Stimulated activated naive CD8-positive, alpha-beta T cell treated with anti-CD3 and anti-CD28 coated beads, Interleukin-15, amount 100 ng/mL, for 72 hours (primary cell): ENCODE data around the gene PREPL.

Source experiments
- ATAC-seq: fragments of 150-1000 bp; cut with Tn5 transposase; 2 replicates; pipeline ENCODE4 v1.10.0; 2021; ENCODE audit warnings: mild to moderate bottlenecking, moderate library complexity
- DNase-seq, 2 donors: peaks; one replicate each; pipeline ENCODE4 v3.0.0; 2021 to 2022
- H3K27ac Mint-ChIP-seq, 2 donors: one replicate each; pipeline ENCODE4 v1.8.0; 2022; ENCODE audit warnings: mild to moderate bottlenecking in 2 of 2, mixed read lengths in 2 of 2, moderate library complexity in 2 of 2
- H3K27me3 Mint-ChIP-seq: one replicate; pipeline ENCODE4 v1.8.0; 2022; ENCODE audit warnings: mixed read lengths
- H3K4me1 Mint-ChIP-seq: one replicate; pipeline ENCODE4 v1.8.0; 2022; ENCODE audit warnings: mild to moderate bottlenecking, mixed read lengths
- H3K4me3 Mint-ChIP-seq, 2 donors: one replicate each; pipeline ENCODE4 v1.8.0; 2022; ENCODE audit warnings: mild to moderate bottlenecking in 2 of 2, mixed read lengths in 2 of 2, moderate library complexity in 1 of 2
- H3K9me3 Mint-ChIP-seq, 2 donors: one replicate each; pipeline ENCODE4 v1.8.0; 2022; ENCODE audit warnings: mixed read lengths in 2 of 2

The PREPL gene

DNA sequence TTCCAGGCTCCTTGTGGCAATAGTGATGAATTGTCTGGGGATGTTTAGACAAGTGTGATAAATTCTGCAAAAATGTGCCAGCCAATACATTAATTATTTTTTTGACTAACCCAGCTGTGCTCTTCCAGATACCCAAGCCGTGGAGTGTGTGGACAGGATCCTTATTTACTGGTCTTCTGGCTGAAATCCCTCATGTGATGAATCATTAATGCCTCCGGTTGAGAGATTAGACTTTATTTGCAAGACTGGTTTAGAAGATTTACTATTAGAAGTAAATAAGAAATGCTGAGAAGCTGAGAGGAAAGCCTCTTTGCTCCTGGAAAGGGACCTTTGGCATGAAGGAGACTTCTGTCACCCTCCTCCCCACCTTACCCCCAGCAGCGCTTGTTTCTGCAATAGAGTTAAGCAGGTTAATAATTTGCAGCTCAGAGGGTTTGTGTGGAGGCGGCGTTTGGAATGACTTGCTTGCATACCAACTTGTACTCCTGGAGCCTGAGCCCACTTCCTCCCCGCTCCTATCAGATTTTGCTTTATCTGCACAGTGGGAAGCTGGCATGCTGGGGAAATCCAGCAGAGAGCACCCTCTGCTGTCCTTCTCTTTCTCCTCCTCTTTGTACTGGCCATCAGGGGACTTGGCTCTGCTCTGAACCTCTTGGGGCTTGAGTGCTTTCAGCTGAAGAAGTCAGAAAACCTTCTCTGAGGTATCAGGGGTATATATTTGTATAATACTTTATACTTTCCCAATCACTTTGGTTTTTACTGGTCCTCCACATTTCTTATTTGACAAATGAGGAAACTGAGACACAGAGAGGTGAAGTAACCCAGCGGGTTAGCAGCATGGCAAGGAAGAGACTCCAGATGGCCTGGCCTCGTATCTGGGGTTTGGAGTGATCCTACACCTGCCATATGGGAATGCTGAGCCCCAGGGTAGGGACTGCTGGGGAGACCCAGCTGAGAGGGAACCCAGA, 69.7 kb downstream of the PREPL start:
- H3K27me3 Mint-ChIP-seq = no peaks in the 10 kb centered on the region
- no peak overlapping the region for H3K27ac Mint-ChIP-seq
- DNase-seq = peak in 1 of 2 donors; percentile 9
- peaks cover 8% of the 10 kb centered on the region for H3K4me1 Mint-ChIP-seq
- no peaks in the 10 kb centered on the region for H3K9me3 Mint-ChIP-seq
- no peak for ATAC-seq
- no peak overlapping the region for H3K4me3 Mint-ChIP-seq

DNA sequence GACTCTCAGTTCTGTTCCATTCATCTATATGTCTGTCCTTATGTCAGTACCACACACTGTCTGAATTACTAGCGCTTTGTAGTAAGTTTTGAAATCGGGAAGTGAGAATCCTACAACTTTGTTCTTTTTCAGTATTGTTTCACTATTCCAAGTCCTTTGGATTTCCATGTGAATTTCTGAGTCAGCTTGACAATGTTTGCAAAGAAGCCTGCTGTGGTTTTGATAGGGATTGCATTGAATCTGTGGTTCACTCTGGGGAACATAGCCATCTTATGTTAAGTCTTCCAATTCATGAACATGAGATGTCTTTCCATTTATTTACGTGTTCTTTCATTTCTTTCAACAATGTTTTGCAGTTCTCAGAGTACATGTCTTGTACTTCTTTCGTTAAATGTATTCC, 71.0 kb downstream of the PREPL start:
- Mint-ChIP-seq H3K27me3 (no peaks in the 10 kb centered on the region), H3K4me1 (no peaks in the 10 kb centered on the region), H3K27ac (no peak overlapping the region), H3K4me3 (no peak overlapping the region), H3K9me3 (no peaks in the 10 kb centered on the region)
- no peak for ATAC-seq
- no peak for DNase-seq

DNA sequence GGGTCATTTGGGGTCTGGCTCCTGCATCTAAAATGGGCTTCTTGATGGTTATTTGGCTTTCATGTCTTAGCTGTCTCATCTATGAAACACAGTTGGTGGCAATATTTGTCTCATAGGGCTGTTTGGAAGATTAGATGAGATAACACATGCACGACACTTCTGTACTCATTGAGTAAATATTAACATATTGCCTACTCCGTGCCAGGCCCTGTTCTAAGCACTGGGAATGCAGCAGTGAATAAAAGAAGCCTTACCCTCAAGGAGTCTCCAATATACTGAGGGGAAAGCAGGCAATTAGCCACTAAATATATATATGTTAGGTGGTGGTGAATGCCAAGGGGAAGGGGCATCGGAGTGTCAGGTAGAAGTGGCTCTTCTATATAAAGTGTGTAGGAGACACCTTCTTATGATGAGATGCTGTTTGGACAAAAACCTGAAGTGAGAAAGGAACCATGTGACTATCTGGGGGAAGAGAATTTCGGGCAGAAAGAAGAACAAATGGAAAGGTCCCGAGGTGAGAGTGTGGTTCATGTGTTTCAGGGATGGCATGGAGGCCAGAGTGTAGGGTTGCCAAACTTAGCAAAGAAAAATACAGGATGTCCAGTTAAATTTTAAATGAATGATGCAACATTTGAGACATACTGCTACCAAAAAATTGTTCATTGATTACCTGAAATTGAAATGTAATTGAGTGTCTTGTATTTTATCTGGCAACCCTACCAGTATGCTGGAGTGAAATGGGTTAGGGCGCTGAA, 74.2 kb downstream of the PREPL start:
- Mint-ChIP-seq H3K27me3 (no peaks in the 10 kb centered on the region), H3K4me3 (no peak overlapping the region), H3K9me3 (no peaks in the 10 kb centered on the region), H3K27ac (peak overlapping the region in 1 of 2 donors; percentile 1), H3K4me1 (no peaks in the 10 kb centered on the region)
- ATAC-seq = no peak
- no peak for DNase-seq

DNA sequence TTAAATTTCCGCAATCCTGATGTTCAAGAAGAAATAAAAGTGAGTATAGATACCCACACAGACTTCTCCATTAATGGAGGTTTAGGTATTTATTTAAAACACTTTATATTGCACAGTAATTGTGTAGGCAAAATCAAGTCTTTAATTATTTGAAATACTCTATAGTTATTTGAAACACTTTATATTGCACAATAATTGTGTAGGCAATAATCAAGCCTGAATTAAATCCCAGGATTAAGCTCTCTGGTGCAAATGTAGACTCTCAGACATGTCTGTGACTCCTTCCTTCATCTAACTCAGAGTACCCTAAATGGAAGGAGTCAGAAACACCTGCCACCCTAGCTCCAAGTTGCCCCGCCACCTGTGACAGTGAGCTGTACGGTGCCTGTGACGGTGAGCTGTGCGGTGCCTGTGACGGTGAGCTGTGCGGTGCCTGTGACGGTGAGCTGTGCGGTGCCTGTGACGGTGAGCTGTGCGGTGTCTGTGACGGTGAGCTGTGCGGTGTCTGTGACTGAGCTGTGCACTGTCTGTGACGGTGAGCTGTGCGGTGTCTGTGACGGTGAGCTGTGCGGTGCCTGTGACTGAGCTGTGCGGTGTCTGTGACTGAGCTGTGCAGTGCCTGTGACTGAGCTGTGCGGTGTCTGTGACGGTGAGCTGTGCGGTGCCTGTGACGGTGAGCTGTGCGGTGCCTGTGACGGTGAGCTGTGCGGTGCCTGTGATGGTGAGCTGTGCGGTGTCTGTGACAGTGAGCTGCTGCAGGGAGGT, 75.0 kb downstream of the PREPL start:
- no peaks in the 10 kb centered on the region for H3K27me3 Mint-ChIP-seq
- DNase-seq (no peak), ATAC-seq (no peak)
- H3K27ac Mint-ChIP-seq = no peak overlapping the region
- H3K4me1 Mint-ChIP-seq = no peaks in the 10 kb centered on the region
- H3K9me3 Mint-ChIP-seq = no peaks in the 10 kb centered on the region
- no peak overlapping the region for H3K4me3 Mint-ChIP-seq

DNA sequence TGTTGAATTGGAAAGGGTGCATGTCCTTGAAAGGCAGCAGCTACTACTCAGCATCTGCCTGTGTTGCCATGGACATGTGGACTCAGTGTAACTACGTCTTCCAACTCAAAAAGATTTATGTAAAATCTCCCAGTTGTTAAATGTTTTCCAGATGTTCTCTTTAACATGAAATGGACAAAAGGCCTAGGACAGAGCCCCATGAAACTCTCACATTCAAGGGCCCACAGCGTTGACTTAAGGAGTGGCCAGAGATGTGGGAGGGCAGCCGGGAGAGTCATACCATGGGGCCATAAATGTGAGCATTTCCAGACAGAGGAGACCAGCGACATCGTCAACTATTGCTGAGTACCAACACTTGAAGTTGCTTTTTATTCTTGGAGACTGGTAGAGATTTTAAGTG, 76.1 kb downstream of the PREPL start:
- ATAC-seq (no peak), DNase-seq (no peak)
- no peak overlapping the region for H3K4me3 Mint-ChIP-seq
- H3K27me3 Mint-ChIP-seq = no peaks in the 10 kb centered on the region
- no peak overlapping the region for H3K27ac Mint-ChIP-seq
- H3K4me1 Mint-ChIP-seq = no peaks in the 10 kb centered on the region
- H3K9me3 Mint-ChIP-seq = no peaks in the 10 kb centered on the region

DNA sequence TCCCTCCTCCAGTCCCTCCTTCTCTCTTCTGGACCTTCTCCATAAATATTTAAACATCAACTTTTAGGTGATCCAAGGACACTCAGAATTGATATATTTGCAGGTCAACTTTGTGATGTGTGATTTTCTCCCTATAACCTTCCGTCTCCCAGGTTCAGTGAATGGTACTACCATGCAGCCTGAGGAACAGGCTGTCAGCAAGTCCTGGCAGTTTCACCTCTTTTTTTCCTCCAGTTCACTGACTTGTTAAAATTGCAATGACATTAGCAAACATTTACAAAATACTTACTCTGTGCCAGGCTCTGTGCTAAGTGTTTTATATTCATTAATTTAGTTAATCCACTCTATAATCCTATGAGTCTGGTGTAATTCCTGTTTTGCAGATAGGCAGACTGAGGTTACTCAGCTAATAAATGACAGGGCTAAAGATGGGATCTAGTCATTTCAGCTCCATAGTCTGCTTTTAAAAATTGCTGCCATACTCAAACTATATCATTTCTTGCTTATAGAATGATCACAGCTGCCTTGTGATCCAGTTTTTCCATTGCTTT, 78.1 kb downstream of the PREPL start:
- H3K27ac Mint-ChIP-seq = peak overlapping the region in 1 of 2 donors; percentile 79
- H3K27me3 Mint-ChIP-seq = no peaks in the 10 kb centered on the region
- H3K4me3 Mint-ChIP-seq = no peak overlapping the region
- no peaks in the 10 kb centered on the region for H3K4me1 Mint-ChIP-seq
- ATAC-seq (no peak), DNase-seq (no peak)
- no peaks in the 10 kb centered on the region for H3K9me3 Mint-ChIP-seq

DNA sequence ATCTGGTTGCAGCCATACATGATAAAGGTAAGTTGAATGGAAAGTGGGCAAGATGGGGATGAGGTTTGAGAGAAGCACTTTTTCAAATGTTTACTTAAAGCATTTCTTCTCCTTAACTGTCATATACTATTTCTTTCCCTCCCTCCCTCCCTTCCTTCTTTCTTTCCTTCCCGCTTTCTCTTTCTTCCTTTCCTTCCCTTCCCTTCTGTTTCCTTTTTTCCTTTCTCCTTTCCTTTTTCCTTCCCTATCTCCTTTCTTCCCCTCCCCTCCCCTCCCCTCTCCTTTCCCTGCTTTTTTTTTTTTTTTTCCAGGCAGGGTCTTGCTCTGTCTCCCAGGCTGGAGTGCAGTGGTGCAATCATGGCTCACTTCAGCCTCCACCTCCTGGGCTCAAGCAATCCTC, 80.4 kb downstream of the PREPL start:
- no peak for ATAC-seq
- Mint-ChIP-seq H3K9me3 (no peaks in the 10 kb centered on the region), H3K27me3 (no peaks in the 10 kb centered on the region), H3K4me3 (no peak overlapping the region), H3K4me1 (no peaks in the 10 kb centered on the region), H3K27ac (no peak overlapping the region)
- DNase-seq = no peak

DNA sequence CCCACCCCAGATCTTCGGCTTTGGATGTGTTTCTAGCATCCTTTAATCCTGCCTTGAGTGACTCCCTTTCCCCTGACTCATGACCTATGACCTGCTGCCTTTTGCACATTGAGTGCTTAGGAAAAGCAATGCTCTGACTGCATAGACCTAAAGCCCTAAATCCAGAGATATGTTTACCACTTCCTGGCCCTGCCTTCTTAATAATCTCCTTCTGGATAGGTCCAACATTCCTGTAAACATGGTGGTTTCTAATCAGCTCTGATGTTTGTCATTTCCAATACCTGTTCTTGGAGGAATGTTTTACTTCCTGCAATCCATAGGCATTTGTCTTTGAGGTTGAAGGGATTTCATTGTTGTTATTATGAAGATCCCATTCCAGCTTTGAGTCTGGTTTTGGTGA, 83.8 kb downstream of the PREPL start:
- Mint-ChIP-seq H3K4me1 (no peaks in the 10 kb centered on the region), H3K27me3 (no peaks in the 10 kb centered on the region), H3K27ac (no peak overlapping the region), H3K9me3 (no peaks in the 10 kb centered on the region), H3K4me3 (no peak overlapping the region)
- DNase-seq (no peak), ATAC-seq (no peak)

DNA sequence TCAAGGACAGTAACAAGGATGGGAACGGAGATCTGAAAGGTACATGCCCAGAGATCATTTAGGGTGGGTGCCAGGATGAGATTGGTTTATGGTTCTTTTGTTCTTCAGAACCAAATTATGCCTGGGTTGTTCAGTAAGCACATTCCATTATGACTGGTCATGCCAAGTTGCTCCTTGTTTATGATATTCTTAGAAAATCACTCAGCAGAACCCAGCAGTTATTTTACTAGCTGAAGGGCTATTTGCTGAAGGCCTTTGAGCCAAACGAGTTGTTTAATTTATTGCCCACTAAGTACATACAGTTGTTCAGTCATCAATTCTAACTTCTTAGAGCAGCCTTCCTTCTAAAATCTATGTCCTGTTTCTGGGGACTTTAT, 85.4 kb downstream of the PREPL start:
- no peak overlapping the region for H3K4me3 Mint-ChIP-seq
- H3K27me3 Mint-ChIP-seq = no peaks in the 10 kb centered on the region
- DNase-seq (no peak), ATAC-seq (no peak)
- H3K9me3 Mint-ChIP-seq = no peaks in the 10 kb centered on the region
- no peaks in the 10 kb centered on the region for H3K4me1 Mint-ChIP-seq
- no peak overlapping the region for H3K27ac Mint-ChIP-seq

DNA sequence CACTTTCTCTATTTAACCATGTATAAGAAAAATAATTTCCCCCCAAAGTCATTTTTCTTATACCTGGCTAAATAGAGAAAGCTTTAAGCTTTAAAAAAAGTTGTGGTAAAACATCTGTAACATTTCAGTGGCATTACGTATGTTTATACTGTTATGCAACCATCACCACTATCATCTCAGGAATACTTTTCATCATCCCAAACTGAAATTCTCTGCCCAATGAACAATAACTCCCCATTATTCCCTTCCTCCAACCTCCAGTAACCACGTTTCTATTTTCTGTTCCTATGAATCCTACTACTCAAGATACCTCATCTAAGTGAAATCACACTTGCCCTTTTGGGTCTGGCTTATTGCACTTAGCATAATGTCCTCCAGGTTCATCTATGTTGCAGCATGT, 87.7 kb downstream of the PREPL start:
- ATAC-seq (no peak), DNase-seq (no peak)
- Mint-ChIP-seq H3K9me3 (peaks cover 0 to 6% of the 10 kb centered on the region in 2 donors), H3K27ac (no peak overlapping the region), H3K4me3 (no peak overlapping the region), H3K27me3 (no peaks in the 10 kb centered on the region), H3K4me1 (no peaks in the 10 kb centered on the region)

DNA sequence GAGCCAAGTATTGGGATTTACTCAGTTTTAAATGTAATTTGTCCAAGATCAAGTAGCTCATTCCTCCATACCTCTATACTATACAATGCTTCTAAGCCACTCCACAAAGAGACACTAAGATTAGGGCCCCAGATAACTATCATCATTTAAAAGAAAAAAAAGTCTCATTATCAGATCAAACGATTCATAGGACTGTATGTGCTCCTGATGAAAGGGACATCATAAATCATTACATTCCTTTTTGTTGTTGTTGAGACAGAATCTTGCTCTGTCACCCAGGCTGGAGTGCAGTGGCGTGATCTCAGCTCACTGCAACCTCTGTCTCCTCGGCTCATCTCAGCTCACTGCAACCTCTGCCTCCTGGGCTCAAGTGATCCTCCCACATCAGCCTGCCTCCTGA, 88.2 kb downstream of the PREPL start:
- Mint-ChIP-seq H3K4me3 (no peak overlapping the region), H3K27me3 (no peaks in the 10 kb centered on the region), H3K27ac (no peak overlapping the region), H3K9me3 (peaks cover 0 to 6% of the 10 kb centered on the region in 2 donors), H3K4me1 (no peaks in the 10 kb centered on the region)
- ATAC-seq (no peak), DNase-seq (no peak)

DNA sequence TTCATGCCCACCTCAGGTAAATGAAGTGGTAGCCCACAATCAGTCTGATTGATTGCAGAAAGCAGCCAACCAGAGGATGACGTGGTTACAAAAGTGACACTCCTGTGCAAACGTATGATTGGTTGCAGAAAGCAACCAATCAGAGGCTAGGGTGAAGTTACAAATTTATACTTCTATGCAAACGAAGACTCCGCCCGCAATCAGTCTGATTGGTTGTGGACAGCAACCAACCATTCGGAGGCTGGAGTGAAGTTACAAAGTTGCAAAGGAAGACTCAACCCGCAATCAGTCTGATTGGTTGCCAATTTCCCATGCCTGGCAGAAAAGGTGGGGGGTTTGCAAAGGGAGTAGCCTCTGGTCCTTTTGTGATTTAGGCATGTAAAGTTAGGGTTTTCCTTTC, 90.0 kb downstream of the PREPL start:
- H3K4me1 Mint-ChIP-seq = no peaks in the 10 kb centered on the region
- H3K27ac Mint-ChIP-seq = no peak overlapping the region
- H3K27me3 Mint-ChIP-seq = no peaks in the 10 kb centered on the region
- H3K4me3 Mint-ChIP-seq = no peak overlapping the region
- peaks cover 0 to 6% of the 10 kb centered on the region in 2 donors for H3K9me3 Mint-ChIP-seq
- DNase-seq (no peak), ATAC-seq (no peak)

DNA sequence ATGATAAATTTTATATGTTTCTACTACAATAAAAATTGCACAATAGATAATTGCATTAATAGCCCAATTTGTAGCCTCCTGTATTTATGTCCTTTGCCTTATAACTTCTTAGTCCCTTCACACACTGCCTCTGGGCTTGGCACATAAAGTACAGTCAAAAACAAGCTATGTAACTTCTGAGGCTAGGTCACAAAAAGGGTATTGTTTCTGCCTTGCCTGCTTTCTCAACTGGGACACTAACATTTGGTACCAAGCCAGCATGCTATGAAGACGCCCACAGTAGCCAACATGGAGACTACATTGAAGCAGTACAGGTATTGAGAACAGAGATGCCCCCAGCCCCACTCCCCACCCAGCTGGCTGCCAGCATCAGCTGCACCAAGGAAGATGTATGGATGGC, 91.5 kb downstream of the PREPL start:
- H3K4me1 Mint-ChIP-seq = no peaks in the 10 kb centered on the region
- H3K4me3 Mint-ChIP-seq = no peak overlapping the region
- H3K27me3 Mint-ChIP-seq = no peaks in the 10 kb centered on the region
- peaks cover 0 to 6% of the 10 kb centered on the region in 2 donors for H3K9me3 Mint-ChIP-seq
- no peak overlapping the region for H3K27ac Mint-ChIP-seq
- ATAC-seq (no peak), DNase-seq (no peak)

DNA sequence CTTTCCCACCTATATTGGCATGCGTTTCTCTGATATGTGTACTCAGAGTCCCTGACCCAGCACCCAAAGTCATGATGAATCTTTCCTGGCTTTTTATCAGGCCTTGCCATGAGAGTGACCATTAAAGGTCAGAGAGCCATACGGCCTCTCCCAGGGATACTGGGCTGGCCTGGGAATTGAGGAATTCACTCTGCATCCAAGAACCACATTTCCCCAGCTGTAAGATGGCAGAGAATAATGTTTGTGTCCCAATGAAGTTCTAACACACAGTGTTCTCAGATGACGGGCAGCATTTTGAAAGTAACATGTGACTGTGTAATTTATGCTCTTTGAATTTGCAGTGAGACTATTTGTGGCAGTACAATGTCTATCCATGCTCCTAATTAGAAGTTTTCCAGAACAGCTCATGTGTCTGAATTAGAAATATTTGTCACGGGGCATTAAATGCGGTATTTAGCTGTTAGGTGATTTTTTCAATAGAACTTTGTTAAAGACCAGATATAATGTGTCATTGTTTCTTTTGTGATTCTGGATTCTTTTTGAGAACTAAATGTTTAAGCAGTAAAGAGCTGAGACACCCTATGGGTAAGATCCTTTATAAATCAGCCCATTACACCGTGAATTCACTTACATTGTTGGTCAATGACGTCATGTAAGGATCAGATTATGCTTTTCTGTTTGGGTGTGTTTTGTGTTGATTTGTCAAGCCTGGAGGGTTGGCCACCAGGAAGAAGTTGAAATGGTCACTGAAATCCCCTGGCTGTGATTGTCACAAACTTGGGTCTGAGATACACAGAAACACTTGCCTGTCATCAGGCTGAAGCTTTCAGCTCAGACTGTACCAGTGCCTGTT, 93.3 kb downstream of the PREPL start:
- DNase-seq = no peak
- peaks cover 0 to 6% of the 10 kb centered on the region in 2 donors for H3K9me3 Mint-ChIP-seq
- no peak overlapping the region for H3K4me3 Mint-ChIP-seq
- ATAC-seq = no peak
- no peaks in the 10 kb centered on the region for H3K27me3 Mint-ChIP-seq
- H3K4me1 Mint-ChIP-seq = no peaks in the 10 kb centered on the region
- no peak overlapping the region for H3K27ac Mint-ChIP-seq
